Upper lobe of left lung (tissue), 4 donors: ENCODE data around the gene ZSCAN5B.

Experiments used
- POLR2A ChIP-seq, 4 donors: fragments of 450-650 bp; IDR thresholded peaks; one replicate each; pipeline ENCODE4 v1.5.1; 2016 to 2017; ENCODE audit warnings: antibody characterized with exemption in 4 of 4, mild to moderate bottlenecking in 2 of 4
- POLR2AphosphoS5 ChIP-seq, 2 donors: sonication (generic); formaldehyde crosslinking; IDR thresholded peaks; one replicate each; pipeline ENCODE4 v1.5.1; 2017; ENCODE audit warnings: antibody characterized with exemption in 2 of 2

DNA sequence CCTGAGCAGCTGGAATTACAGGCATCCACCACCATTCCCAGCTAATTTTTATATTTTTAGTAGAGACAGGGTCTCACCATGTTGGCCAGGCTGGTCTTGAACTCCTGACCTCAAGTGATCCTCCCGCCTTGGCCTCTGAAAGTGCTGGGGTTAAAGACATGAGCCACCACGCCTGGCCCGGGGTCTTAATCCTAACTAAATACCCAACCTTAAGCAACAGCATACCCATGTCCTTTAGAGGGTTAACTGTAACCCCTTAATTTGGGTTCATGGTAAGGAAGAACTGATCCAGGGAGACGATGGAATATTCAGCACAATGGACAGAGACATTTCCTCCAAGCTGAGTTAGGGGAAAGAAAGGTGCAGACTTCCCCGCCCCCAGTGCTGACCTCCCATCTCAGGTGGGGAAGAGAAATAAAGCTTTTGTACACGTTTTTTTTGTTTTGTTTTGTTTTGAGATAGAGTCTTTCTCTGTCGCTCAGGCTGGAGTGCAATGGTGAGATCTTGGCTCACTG lies 30.5 kb downstream of the ZSCAN5B start:
- TF ChIP-seq POLR2A (IDR thresholded peaks at IDR 0.05) (no peak), POLR2AphosphoS5 (IDR thresholded peaks at IDR 0.05) (no peak)
